GM21786 (cell line): ENCODE measurements around the gene CNKSR2.

ENCODE experiments used
- ATAC-seq: cut with Tn5 transposase; IDR thresholded peaks from one replicate; pipeline ENCODE4 v1.9.1; 2021; ENCODE audit not compliant: unreplicated experiment

CNKSR2 gene

DNA sequence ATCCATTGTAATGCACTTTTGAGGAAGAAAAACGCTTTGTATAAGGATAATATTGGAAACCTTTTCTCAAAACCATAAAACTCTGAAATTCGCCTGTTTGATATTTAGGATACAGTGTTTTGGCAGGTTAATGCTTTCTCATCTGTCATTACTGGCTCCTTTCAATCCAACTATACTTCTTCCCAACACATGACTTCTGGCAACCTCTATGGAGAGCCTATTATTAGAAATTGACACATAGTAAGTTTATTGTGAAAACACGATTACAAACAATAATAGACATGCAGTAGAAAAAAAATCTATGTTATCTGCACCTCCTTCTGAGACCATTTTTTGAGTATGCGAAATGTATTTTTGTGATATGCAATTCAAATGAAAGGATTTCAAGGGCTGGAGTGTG, 288.5 kb downstream of the CNKSR2 start:
- ATAC-seq = no peak

DNA sequence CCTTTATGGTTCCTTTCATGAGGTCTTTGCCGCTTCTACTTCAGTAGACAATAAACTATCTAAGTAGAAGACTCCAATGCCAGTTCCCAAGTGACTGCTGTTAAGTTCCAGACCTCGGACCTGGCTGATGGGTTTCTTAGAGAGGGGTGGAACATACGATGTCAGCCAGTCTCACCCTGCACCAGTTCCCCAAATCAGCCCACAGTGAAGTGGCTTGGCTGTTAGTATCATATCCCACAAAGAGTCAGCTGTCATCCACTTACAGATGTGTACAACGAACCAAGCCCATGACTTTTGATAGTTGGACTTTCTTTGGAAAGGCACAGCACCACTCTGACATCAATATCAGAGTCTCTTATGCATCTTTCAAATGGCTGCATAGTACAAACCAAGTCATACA, 292.0 kb downstream of the CNKSR2 start:
- no peak for ATAC-seq

DNA sequence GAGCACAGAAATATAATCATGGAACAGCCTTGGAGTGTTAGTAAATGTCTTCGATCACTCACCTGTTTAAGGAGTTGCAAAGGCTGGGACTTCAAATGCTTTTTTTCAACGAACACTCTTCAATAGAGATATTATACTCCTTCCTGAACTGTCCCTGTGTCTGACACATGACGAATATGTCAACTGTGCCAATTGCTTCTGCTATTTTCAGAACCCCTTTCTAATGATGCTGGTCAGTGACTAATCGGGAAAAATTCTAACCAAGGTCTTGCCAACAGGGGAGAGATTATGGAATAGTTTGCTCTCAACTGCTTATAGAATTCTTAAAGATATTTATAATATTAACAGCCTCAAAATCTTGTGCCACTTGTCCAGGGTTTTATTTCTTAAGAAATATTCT, 292.5 kb downstream of the CNKSR2 start:
- ATAC-seq = no peak

DNA sequence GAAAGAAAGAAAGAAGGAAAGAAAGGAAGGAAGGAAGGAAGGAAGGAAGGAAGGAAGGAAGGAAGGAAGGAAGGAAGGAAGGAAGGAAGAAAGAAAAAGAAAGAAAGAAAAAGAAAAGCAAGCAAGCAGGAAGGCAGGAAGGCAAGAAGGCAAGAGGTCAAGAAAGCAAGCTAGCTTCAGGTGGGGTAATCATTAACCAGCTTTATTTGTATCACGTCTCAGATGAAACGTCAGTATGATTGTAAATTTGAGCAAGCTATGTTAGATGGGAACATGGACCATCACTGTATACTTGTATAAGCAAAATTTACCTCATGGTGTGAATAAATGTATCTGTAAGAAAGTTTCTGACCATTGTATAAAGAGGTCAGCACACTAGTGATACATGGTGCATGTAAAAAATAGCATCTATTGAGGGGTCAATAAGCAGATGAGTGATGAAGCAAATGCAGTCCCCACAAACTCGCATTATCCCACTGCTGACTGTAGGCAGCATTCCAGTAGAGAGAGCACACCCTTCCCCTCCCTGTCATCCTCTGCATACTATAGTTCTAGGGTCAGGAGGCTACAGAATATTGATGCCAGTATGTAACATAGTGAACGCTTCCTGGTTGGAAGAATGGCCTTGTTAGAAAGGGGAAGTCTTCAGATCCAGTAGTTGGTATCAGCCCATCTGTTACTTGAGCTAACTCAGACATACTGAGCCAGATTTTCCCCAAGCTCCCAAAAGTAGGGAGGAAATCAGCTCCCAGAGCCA, 300.4 kb downstream of the CNKSR2 start:
- no peak for ATAC-seq

DNA sequence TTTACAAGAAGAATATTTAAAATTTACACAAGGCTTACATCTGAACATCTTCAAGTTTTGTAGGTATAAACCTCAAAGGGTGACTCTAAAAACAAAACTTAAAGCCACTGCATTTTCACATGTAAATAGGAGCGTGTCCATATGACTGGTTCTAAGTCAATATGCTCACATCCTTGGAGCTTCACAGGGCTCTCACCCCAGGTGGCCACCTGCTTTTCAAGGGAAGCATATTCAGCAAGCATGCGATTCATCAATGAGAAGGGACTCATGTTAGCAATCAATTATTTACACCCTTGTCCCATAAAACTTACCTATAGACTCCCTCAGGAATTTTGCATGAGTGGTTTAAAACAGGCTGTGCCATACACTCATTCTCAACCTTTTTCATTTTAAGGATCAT, 301.7 kb downstream of the CNKSR2 start:
- ATAC-seq = no peak

DNA sequence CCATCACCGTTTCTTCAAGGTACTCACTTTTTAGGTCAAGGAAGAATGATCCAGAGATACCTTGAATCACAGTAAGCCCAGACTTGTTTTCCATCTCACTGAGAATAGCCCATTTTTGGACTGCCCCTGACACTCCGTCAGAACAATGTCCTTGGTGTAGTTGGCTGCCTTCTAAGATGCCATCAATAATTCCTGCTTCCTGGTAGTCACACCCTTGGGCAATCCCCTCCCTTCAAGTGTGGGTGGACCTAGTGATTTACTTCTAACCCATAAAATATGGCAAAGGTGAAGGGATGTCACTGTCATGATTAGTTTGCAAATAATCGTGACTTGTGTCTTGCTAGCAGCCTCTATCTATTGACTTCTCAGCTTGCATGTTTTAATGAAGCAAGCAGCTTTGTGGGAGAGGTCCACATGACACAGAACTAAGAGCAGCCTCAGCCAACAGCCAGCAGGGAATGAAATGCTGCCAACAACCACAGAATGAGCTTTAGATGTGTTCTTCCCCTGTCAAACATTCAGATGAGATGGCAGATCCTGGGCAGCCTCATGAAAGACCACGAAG, 303.9 kb downstream of the CNKSR2 start:
- no peak for ATAC-seq

DNA sequence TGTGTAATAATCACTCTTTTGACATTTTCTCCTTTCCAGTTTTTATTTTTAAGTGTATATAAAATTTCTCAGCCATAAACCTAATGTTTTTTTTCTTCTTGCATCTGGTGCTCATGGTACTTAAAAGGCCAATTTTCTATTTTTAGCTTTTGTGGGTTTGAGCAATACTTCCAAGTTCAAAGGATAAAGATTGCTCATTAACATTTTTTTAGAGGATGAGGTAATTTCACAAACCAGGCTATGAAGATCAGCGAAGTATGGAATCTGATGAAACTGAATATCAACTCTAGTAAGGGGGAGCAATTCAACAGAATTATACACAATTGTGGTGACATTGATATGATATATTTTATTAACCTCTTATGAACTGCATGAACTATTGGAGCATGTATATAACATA, 309.7 kb downstream of the CNKSR2 start:
- no peak for ATAC-seq

DNA sequence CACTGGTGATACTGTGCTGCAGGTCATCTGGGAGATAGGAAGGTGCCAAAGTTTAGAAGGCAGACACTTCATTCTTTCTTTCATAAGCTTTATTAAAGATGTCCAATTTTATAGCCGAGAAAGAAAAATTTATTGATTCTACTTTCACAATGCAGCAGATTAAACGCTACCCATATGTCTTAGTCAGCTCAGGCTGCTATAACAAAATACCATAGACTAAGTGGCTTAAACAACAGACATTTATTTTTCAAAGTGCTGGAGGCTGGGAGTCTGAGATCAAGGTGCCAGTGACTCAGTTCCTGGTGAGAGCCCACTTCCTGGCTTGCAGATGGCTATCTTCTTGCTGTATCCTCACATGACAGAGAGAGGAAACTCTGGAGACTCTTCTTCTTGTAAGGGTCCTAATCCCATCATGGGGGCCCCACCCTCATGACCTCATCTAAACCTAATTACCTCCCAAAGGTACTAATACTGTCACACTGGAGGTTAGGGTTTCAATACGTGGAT, 317.3 kb downstream of the CNKSR2 start:
- ATAC-seq = no peak

DNA sequence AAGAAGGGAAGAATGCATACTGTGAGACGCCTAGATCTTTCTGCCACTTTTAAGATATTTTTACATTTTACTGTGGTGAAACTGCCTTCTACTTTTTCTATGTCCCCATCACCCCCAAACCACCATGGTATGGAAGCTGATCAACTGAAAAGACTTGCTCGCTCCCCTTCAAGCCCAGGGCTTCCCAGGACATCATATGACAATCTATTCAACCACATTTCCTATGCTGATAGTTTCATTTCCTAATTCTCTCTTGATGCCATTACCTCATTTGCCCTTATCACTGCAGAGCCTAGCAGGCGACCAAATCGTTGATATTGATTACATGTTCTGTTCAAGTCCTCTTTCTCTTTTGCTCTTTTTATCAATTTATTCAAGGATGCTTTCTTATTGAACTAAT, 324.1 kb downstream of the CNKSR2 start:
- no peak for ATAC-seq

DNA sequence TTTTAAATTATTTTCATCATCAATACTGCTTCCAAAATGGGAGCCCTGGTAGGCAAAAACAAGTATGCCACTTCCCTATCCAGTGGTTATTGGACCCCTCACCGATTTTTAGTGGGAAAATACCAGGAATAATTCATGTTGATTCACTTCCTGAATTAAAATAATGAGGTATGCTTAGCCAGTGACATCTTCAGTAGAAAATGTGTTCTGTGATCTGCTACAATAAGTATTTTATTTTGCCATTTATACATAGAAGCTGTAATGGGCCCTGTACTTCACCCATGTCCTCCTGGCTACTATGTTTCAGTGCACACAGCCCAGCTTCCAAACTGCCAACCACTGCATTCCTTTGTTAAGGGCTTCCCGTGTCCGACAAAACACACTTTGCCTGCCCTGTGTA, 324.9 kb downstream of the CNKSR2 start:
- ATAC-seq = no peak

DNA sequence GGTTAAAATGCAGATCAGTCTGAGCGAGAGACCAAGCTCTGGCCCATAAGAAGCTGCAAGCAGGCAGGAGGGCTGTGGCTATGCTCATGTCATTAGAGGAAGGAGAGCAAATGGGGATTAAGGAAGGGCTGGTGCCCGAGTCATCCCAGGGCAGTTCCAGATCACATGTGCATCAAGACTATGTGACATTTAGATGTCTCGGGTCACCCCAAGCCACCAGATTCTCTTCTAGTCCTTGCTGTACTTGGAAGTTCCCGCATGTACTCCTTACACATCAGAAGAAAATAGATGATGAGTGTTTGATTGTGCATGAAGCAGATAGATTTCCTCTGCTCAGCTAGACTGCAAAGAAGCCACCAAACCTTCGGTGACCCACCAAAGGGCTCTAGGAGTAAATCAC, 326.1 kb downstream of the CNKSR2 start:
- ATAC-seq = no peak

DNA sequence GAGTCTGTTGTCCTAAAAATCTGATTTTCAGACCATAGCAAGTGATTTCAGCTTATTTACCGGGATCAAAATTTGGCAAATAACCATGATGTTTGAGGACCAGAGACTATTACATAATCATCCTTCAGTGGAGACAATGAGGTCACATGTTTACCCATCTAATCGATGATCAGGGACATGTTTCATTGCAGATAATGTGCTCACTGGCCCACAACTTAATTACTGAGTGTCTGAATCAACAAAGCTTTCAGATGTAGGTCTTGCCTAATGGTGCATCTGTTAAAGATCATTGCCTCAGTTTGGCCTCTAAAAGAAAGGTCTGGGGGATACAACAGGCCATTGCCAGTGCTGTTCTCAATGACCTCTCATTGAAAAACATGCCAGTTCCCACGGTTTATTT, 326.7 kb downstream of the CNKSR2 start:
- no peak for ATAC-seq

DNA sequence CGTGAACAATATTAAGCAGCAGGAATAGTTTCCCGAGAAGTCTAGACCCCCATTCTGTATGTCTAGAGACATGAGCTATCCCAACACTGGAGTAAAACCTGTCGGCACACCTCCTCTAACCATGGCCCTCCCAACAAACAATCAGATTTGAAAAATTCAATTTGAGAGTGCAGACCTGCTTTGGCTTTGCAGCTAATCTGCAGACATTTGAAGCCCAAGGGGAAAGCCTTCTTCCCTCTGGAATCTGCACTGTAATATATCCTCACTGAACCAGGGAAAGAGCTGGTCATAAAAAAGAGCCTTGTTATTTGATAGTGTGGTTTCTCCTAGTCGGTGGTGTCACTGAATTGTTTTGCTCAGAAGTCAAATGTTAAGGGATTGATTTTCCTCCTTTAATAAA, 328.5 kb downstream of the CNKSR2 start:
- ATAC-seq = no peak
